ENCODE measurements around the gene ZHX3.

DNA sequence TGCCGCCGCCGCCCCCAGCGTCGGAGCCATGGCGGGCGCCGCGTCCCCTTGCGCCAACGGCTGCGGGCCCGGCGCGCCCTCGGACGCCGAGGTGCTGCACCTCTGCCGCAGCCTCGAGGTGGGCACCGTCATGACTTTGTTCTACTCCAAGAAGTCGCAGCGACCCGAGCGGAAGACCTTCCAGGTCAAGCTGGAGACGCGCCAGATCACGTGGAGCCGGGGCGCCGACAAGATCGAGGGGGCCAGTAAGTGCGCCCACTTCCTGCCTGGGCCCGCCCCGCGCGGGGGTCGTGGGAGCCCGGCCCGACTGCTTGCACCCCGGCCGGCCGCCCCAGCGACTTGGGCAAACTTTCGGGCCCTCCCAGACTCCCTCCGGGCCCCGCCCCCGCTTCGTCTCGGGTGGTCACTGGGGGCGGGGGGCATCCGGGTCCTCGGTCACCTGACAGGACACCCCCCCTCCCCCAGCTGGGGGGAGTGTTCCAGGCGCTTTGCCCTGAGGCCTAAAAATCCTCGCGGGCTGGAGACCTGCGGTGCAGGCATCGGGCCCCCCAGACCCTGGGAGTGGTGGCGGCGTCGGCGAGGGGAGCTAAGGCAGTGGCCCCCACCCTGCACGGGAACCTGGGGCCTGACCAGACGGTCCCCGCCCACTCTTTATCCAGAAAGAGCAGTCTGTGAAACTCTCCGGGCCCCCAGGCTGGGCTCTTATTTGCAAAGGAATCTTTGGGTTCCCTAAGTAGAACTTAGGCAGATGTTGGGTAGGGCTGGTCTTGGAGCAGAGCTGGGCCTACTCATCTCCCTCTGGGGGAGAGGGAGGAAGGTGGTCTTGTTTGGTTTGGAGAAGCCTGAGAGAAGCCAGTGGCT, 179.7 kb downstream of the ZHX3 start:
- TF ChIP-seq CTCF (IDR thresholded peaks at IDR 0.05 in 4 of 5, conservative IDR thresholded peaks at IDR 0.05 in 1 of 5) (no peak), POLR2A (IDR thresholded peaks at IDR 0.05) (no peak)
